Measurements from ENCODE around the gene PHKB.

- no peak for TF ChIP-seq POLR2AphosphoS5 (IDR thresholded peaks at IDR 0.05; ENCODE audit: insufficient read depth, low read depth, low read length)
- TF ChIP-seq CTCF (IDR thresholded peaks at IDR 0.05; ENCODE audit: extremely low read depth in 1 of 2, insufficient read depth in 1 of 2, low read depth in 1 of 2, low read length in 2 of 2), result no peak
- TF ChIP-seq EZH2 (IDR thresholded peaks at IDR 0.05; ENCODE audit: borderline replicate concordance, low read depth, low read length, severe bottlenecking), result no peak
- TF ChIP-seq POLR2A (IDR thresholded peaks at IDR 0.05; ENCODE audit: low read depth, low read length), result no peak
- TF ChIP-seq GATA2 (IDR thresholded peaks at IDR 0.05; ENCODE audit: insufficient read depth, insufficient read length, low read depth, low read length), result no peak
- TF ChIP-seq, protein P1, sequence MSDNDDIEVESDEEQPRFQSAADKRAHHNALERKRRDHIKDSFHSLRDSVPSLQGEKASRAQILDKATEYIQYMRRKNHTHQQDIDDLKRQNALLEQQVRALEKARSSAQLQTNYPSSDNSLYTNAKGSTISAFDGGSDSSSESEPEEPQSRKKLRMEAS (IDR thresholded peaks at IDR 0.05; ENCODE audit: insufficient read depth, insufficient read length), result no peak
Observed at GRCh38 chr16:47705266-47705665, 244.1 kb downstream of the PHKB start.

Measured in endothelial cell of umbilical vein (primary cell).